Ishikawa (cell line): ENCODE data around the gene DPT.

Source experiments
- CEBPB ChIP-seq: IDR thresholded peaks from 2 replicates; pipeline ENCODE4 v1.6.1; 2012
- CREB1 ChIP-seq: IDR thresholded peaks from 2 replicates; pipeline ENCODE4 v1.6.1; 2012; ENCODE audit warnings: low read depth
- EGR1 ChIP-seq: IDR thresholded peaks from 2 replicates; pipeline ENCODE4 v1.6.1; 2012
- EP300 ChIP-seq: IDR thresholded peaks from 2 replicates; pipeline ENCODE4 v1.6.1; 2012; ENCODE audit warnings: borderline replicate concordance
- FOXM1 ChIP-seq: IDR thresholded peaks from 2 replicates; pipeline ENCODE4 v1.6.1; 2012; ENCODE audit warnings: low read depth, borderline replicate concordance
- NFIC ChIP-seq: IDR thresholded peaks from 2 replicates; pipeline ENCODE4 v1.6.1; 2012
- RAD21 ChIP-seq: IDR thresholded peaks from 2 replicates; pipeline ENCODE4 v1.6.1; 2012; ENCODE audit warnings: low read depth
- TAF1 ChIP-seq: IDR thresholded peaks from 2 replicates; pipeline ENCODE4 v1.6.1; 2012; ENCODE audit warnings: low read depth, mild to moderate bottlenecking
- TCF12 ChIP-seq: IDR thresholded peaks from 2 replicates; pipeline ENCODE4 v1.6.1; 2012; ENCODE audit warnings: low read depth
- TEAD4 ChIP-seq: IDR thresholded peaks from 2 replicates; pipeline ENCODE4 v1.6.1; 2012
- YY1 ChIP-seq: IDR thresholded peaks from 2 replicates; pipeline ENCODE4 v1.6.1; 2012; ENCODE audit warnings: low read depth
- ZBTB7A ChIP-seq: IDR thresholded peaks from 2 replicates; pipeline ENCODE4 v1.6.1; 2012; ENCODE audit warnings: low read depth
- TF ChIP-seq, protein P1 (sequence below): IDR thresholded peaks from 2 replicates; pipeline ENCODE4 v1.6.1; 2012
- TF ChIP-seq, protein P2 (sequence below): IDR thresholded peaks from 2 replicates; pipeline ENCODE4 v1.6.1; 2012
- TF ChIP-seq, protein P3 (sequence below): IDR thresholded peaks from 2 replicates; pipeline ENCODE4 v1.6.1; 2012; ENCODE audit warnings: low read depth, mild to moderate bottlenecking

DPT gene

DNA sequence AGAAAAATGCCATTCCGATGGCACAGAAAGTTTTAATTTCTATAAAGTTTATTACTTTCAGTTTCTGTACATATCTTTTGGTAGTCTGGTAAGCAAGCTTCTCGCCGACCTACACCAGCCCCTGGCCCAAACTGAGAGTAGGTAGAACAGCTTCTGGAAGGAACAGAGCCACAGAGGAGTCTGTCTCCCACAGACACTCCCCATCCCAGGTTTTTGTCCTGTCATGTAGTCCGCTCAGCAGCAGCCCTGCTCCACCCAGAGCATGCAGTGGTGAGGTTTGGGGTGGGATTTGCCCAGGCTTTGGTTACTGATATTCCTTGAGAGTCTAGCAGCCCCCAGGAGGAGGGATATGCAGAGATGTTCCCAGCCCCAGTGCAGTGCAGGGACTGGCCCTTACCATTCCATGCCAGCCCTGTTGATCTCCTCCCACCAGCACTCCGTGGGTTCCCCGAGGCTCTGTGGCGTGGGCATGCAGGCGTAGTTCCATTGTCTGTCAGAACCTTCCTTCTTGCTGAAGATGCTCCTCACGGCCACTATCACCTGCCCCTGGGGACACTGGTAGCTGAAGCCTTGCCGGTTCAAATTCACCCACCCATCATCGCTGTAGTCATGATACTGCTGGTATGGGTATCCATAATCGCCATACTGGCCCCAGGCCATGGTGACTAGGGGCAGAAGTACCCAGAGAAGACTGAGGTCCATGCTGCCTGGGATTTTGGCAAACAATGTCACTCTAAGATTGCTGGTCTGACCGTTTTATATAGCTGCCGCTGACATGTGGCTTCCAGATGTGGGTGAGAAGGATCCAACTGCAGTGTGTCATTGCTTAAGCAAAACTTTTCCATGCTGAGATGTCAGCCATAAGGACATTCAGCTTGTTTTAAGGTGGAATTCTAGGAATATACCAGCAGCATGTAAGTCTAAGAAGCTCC is at the start of gene DPT:
Gene DPT, minus strand, starts transcription at position 734 of the 932 bp plus-strand sequence. Its CDS starts 32 bp downstream, at position 702.
- TF ChIP-seq, protein P1, sequence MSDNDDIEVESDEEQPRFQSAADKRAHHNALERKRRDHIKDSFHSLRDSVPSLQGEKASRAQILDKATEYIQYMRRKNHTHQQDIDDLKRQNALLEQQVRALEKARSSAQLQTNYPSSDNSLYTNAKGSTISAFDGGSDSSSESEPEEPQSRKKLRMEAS: no peak
- TF ChIP-seq CREB1: no peak
- TF ChIP-seq TEAD4: no peak
- no peak for TF ChIP-seq FOXM1

DNA sequence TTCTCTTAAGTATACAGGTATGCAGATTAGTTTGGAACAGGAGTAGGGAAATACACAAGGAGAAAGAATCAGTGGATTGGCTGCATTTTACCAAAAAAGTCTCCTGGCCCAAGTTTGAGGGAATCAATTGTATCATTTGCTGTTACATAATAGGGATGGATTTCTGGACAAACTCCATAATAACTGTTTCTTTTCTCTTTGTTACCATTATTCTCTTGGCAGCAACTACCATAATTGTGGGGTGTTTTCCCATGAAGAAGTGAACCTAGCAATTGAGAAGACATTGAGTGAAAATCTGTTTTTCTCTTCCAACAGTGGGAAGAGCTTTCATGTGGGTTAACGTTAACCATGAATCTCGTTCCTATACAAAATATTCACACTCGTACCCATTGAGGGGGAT is 46.4 kb upstream of the DPT start:
- TF ChIP-seq EP300 (no peak), TCF12 (no peak), EGR1 (no peak), TAF1 (no peak), YY1 (no peak)
- TF ChIP-seq, protein P2, sequence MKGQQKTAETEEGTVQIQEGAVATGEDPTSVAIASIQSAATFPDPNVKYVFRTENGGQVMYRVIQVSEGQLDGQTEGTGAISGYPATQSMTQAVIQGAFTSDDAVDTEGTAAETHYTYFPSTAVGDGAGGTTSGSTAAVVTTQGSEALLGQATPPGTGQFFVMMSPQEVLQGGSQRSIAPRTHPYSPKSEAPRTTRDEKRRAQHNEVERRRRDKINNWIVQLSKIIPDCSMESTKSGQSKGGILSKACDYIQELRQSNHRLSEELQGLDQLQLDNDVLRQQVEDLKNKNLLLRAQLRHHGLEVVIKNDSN: no peak
- TF ChIP-seq, protein P3, sequence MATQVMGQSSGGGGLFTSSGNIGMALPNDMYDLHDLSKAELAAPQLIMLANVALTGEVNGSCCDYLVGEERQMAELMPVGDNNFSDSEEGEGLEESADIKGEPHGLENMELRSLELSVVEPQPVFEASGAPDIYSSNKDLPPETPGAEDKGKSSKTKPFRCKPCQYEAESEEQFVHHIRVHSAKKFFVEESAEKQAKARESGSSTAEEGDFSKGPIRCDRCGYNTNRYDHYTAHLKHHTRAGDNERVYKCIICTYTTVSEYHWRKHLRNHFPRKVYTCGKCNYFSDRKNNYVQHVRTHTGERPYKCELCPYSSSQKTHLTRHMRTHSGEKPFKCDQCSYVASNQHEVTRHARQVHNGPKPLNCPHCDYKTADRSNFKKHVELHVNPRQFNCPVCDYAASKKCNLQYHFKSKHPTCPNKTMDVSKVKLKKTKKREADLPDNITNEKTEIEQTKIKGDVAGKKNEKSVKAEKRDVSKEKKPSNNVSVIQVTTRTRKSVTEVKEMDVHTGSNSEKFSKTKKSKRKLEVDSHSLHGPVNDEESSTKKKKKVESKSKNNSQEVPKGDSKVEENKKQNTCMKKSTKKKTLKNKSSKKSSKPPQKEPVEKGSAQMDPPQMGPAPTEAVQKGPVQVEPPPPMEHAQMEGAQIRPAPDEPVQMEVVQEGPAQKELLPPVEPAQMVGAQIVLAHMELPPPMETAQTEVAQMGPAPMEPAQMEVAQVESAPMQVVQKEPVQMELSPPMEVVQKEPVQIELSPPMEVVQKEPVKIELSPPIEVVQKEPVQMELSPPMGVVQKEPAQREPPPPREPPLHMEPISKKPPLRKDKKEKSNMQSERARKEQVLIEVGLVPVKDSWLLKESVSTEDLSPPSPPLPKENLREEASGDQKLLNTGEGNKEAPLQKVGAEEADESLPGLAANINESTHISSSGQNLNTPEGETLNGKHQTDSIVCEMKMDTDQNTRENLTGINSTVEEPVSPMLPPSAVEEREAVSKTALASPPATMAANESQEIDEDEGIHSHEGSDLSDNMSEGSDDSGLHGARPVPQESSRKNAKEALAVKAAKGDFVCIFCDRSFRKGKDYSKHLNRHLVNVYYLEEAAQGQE: no peak

DNA sequence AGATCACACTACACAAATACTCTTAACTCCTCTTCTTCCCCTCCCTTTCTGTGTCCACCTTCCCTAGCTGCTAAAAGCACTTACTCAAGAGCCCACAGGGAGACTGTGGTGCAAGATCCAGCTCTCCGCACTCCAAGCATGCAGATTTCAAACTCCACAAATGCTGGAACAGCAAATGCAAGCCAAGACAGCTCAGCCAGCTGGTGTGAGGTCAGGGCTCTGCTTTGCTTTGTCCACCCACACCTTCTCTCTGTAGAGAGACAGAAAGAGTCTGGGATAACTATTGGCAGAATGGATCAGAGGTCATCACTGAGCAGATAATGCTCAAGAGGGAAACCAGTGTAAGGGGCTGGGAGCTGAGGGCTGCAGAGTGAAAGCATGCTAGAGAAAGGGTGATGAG is 45.2 kb upstream of the DPT start:
- no peak for TF ChIP-seq EP300
- no peak for TF ChIP-seq TAF1
- TF ChIP-seq, protein P1: no peak
- TF ChIP-seq TEAD4: no peak
- TF ChIP-seq CREB1: no peak
- TF ChIP-seq NFIC: no peak
- TF ChIP-seq YY1: no peak
- TF ChIP-seq TCF12: no peak
- TF ChIP-seq ZBTB7A: no peak
- TF ChIP-seq FOXM1: no peak
- TF ChIP-seq, protein P3: no peak
- no peak for TF ChIP-seq EGR1
- TF ChIP-seq CEBPB: no peak
- no peak for TF ChIP-seq RAD21
- TF ChIP-seq, protein P2: no peak

DNA sequence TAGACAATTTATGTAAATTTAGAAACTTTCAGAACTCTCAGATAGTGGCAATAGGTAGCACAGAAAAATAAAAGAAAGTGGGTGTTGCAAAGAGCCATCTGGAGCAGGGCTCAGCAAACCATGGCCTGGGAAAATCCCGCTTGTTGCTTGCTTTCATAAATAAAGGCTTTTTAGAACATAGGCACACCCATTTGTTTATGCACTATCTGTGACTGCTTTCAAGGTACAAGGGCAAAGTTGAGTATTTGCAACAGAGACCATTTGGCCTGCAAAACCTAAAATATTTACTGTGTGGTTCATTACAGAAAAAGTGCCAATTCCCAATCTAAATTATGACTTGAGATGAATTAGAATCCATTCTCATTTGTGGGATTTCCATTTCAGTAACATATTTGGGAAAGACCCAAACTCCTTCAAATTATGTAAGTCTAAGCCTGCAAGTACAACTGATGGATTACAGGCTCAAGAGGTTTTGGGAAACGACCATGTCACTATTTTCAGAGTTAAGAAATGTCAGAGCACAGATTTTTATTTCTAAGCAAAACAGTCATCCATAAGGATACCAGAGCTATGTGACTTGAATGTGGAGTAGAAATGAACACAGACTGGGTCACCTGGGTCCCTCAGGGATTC is 43.5 kb upstream of the DPT start:
- TF ChIP-seq CREB1 (no peak), RAD21 (no peak), TEAD4 (no peak), ZBTB7A (no peak), TCF12 (no peak), NFIC (no peak), EP300 (no peak)
- TF ChIP-seq, protein P3: no peak
- TF ChIP-seq, protein P2: no peak
- TF ChIP-seq, protein P1: no peak
